Ascending aorta (tissue), 2 donors: ENCODE results near the gene DYNLT3. TPM values are rescaled to one million over a fixed set of nuclear protein-coding genes. Genes with fewer than 3 reads are reported as not detected.

Experiments used
- DNase-seq, 2 donors: peaks; one replicate each; pipeline ENCODE4 v3.0.0-alpha.2; 2019; ENCODE audit warnings: low spot score in 2 of 2
- H3K27ac ChIP-seq, 2 donors: fragments of 200-600 bp; sonication (generic); one replicate each; pipeline ENCODE4 v1.5.1; 2016 to 2017; ENCODE audit warnings: mild to moderate bottlenecking in 1 of 2
- H3K27me3 ChIP-seq: fragments of 200-600 bp; sonication (generic); one replicate; pipeline ENCODE4 v1.5.1; 2017
- H3K36me3 ChIP-seq, 2 donors: fragments of 200-600 bp; sonication (generic); one replicate each; pipeline ENCODE4 v1.5.1; 2016
- H3K4me1 ChIP-seq, 2 donors: fragments of 200-600 bp; sonication (generic); one replicate each; pipeline ENCODE4 v1.5.1; 2016 to 2017; ENCODE audit warnings: mild to moderate bottlenecking in 1 of 2
- H3K4me3 ChIP-seq, 2 donors: fragments of 200-600 bp; sonication (generic); one replicate each; pipeline ENCODE4 v1.5.1; 2016 to 2017; ENCODE audit warnings: mild to moderate bottlenecking in 1 of 2
- H3K9me3 ChIP-seq, 2 donors: fragments of 200-600 bp; sonication (generic); one replicate each; pipeline ENCODE4 v1.5.1; 2016
- CTCF ChIP-seq, 3 experiments: fragments of 200-600 bp in 2 of 3; fragments of 450-650 bp in 1 of 3; sonication (generic) in 2 of 3; IDR thresholded peaks; one replicate each; pipeline ENCODE4 v1.5.1; 2016 to 2019; ENCODE audit warnings: antibody characterized with exemption in 3 of 3, mild to moderate bottlenecking in 1 of 3, moderate library complexity in 1 of 3
- intact Hi-C: fragments of 100-400 bp; cut with DNase I; formaldehyde crosslinking; loops from one replicate; pipeline ENCODE4 v1.15.1; 2023
- total RNA-seq: library from RNA; depleted of rRNA; stranded (reverse); fragments of >200 nt; gene quantifications from one replicate; pipeline ENCODE4 v1.1.0, GENCODE V29; 2016

The DYNLT3 gene
- total RNA-seq, 1 donor from 2014 or later = 32.2 TPM

- Histone ChIP-seq H3K4me1 (no peaks in the 10 kb centered on the region), H3K27me3 (no peaks in the 10 kb centered on the region), H3K9me3 (no peaks in the 10 kb centered on the region), H3K4me3 (no peak overlapping the region), H3K27ac (no peak overlapping the region), H3K36me3 (no peaks in the 10 kb centered on the region)
- intact Hi-C loops = no loop called here
- DNase-seq = no peak
- TF ChIP-seq CTCF (IDR thresholded peaks at IDR 0.05) = no peak
Measured at GRCh38 chrX:37887347-37887746, 40.0 kb upstream of the DYNLT3 start.

- Histone ChIP-seq H3K4me1 (no peaks in the 10 kb centered on the region), H3K27ac (no peak overlapping the region), H3K4me3 (no peak overlapping the region), H3K27me3 (no peaks in the 10 kb centered on the region), H3K9me3 (no peaks in the 10 kb centered on the region), H3K36me3 (no peaks in the 10 kb centered on the region)
- no peak for TF ChIP-seq CTCF (IDR thresholded peaks at IDR 0.05)
- DNase-seq = no peak
- intact Hi-C loops = no loop called here
Measured at GRCh38 chrX:37883196-37883595, 35.8 kb upstream of the DYNLT3 start.

GRCh38 chrX:37879692-37880091, 32.3 kb upstream of the DYNLT3 start:
- intact Hi-C loops = no loop called here
- H3K4me3 ChIP-seq = no peak overlapping the region
- TF ChIP-seq CTCF (IDR thresholded peaks at IDR 0.05) = no peak
- no peaks in the 10 kb centered on the region for H3K36me3 ChIP-seq
- no peaks in the 10 kb centered on the region for H3K4me1 ChIP-seq
- no peaks in the 10 kb centered on the region for H3K27me3 ChIP-seq
- no peaks in the 10 kb centered on the region for H3K9me3 ChIP-seq
- DNase-seq = no peak
- H3K27ac ChIP-seq = no peak overlapping the region

GRCh38 chrX:37876716-37877115, 29.3 kb upstream of the DYNLT3 start:
- intact Hi-C loops = no loop called here

GRCh38 chrX:37875675-37876074, 28.3 kb upstream of the DYNLT3 start:
- H3K9me3 ChIP-seq = no peaks in the 10 kb centered on the region
- no peak overlapping the region for H3K4me3 ChIP-seq
- DNase-seq = no peak
- TF ChIP-seq CTCF (IDR thresholded peaks at IDR 0.05) = no peak
- intact Hi-C loops = no loop called here
- no peaks in the 10 kb centered on the region for H3K27me3 ChIP-seq
- H3K36me3 ChIP-seq = no peaks in the 10 kb centered on the region
- no peak overlapping the region for H3K27ac ChIP-seq
- H3K4me1 ChIP-seq = no peaks in the 10 kb centered on the region

More at GRCh38 chrX:37876716-37877115, 29.3 kb upstream of the DYNLT3 start:
- Histone ChIP-seq H3K36me3 (no peaks in the 10 kb centered on the region), H3K9me3 (no peaks in the 10 kb centered on the region), H3K27ac (no peak overlapping the region), H3K27me3 (no peaks in the 10 kb centered on the region), H3K4me3 (no peak overlapping the region), H3K4me1 (no peaks in the 10 kb centered on the region)
- TF ChIP-seq CTCF (IDR thresholded peaks at IDR 0.05) = no peak
- DNase-seq = no peak

GRCh38 chrX:37873220-37873619, 25.8 kb upstream of the DYNLT3 start:
- H3K36me3 ChIP-seq = no peaks in the 10 kb centered on the region
- no peak overlapping the region for H3K4me3 ChIP-seq
- intact Hi-C loops = no loop called here
- H3K27ac ChIP-seq = no peak overlapping the region
- no peak for TF ChIP-seq CTCF (IDR thresholded peaks at IDR 0.05)
- no peaks in the 10 kb centered on the region for H3K9me3 ChIP-seq
- no peak for DNase-seq
- no peaks in the 10 kb centered on the region for H3K27me3 ChIP-seq
- H3K4me1 ChIP-seq = no peaks in the 10 kb centered on the region
